GM12891 (cell line): ENCODE results near the gene GABRE.

Experiments
- POLR2A ChIP-seq: IDR thresholded peaks from 2 replicates; pipeline ENCODE4 v1.6.1; 2011; ENCODE audit warnings: low read depth, low read length, control low read depth
- POU2F2 ChIP-seq: IDR thresholded peaks from 2 replicates; pipeline ENCODE4 v1.6.1; 2011; ENCODE audit warnings: low read depth, mild to moderate bottlenecking, control low read depth, low read length, moderate library complexity

- TF ChIP-seq POLR2A: no peak
- no peak for TF ChIP-seq POU2F2
Observed at GRCh38 chrX:151970661-151971060, 3.8 kb downstream of the GABRE start.
